HT1080 (cell line): ENCODE measurements around the gene RPS3. TPM values are rescaled to one million over a fixed set of nuclear protein-coding genes. Genes with fewer than 3 reads are reported as not detected.

ENCODE experiments used
- small RNA-seq: library from RNA; depleted of rRNA; stranded (forward); fragments of <200 nt; gene quantifications from one replicate; pipeline ENCODE3, GENCODE V24; 2014
- total RNA-seq: library from RNA; depleted of rRNA; stranded (reverse); fragments of >200 nt; shearing (Covaris generic); gene quantifications from 2 replicates; pipeline ENCODE4 v1.2.3, GENCODE V29; 2014; rRNA removed

The RPS3 gene
- total RNA-seq, 1 experiment from 2014 or later, result 2,311 TPM

Small RNA genes lying within 50 kb of the gene (small RNA-seq; reads per million reads assigned to genes)
- not detected for gene SNORD15A
- 231 reads per million, percentile 97 among the genes with 10 or more reads in this experiment for gene SNORD15B

Other genes starting within 250 kb of the RPS3 start
- not detected in 2 replicates for gene SLCO2B1, start 248.4 kb upstream of the RPS3 start, total RNA-seq
- gene TPBGL, start 158.7 kb upstream of the RPS3 start, total RNA-seq, result 0.10 and 0.33 TPM in 2 replicates
- gene ARRB1, start 47.9 kb upstream of the RPS3 start, total RNA-seq, result 7.3 and 10.6 TPM in 2 replicates
- gene KLHL35, start 33.7 kb downstream of the RPS3 start, total RNA-seq, result 0.07 TPM in 1 of 2 replicates, not detected in the other
- gene GDPD5, start 126.4 kb downstream of the RPS3 start, total RNA-seq, result 47.3 and 53.2 TPM in 2 replicates
- gene SERPINH1, start 162.7 kb downstream of the RPS3 start, total RNA-seq, result 241 and 271 TPM in 2 replicates